GM12873 (cell line): Measurements from ENCODE around the gene HS6ST2.

Experiments used
- CTCF ChIP-seq: IDR thresholded peaks from 2 replicates; pipeline ENCODE4 v1.5.1; 2012; ENCODE audit warnings: low read depth, mild to moderate bottlenecking, moderate library complexity, low read length, control low read depth; ENCODE audit not compliant: insufficient read depth; ENCODE audit errors: missing control alignments

Gene HS6ST2

GRCh38 chrX:132958091-132958703, at the start of gene HS6ST2:
Gene HS6ST2, minus strand, starts transcription at chrX:132958629.
- no peak for TF ChIP-seq CTCF

GRCh38 chrX:133007458-133007857, 49.0 kb upstream of the HS6ST2 start:
- no peak for TF ChIP-seq CTCF

GRCh38 chrX:133005616-133006015, 47.2 kb upstream of the HS6ST2 start:
- no peak for TF ChIP-seq CTCF

- peak; percentile 76 for TF ChIP-seq CTCF
Measured at GRCh38 chrX:133005042-133005441, 46.6 kb upstream of the HS6ST2 start.

- no peak for TF ChIP-seq CTCF
Measured at GRCh38 chrX:132999209-132999608, 40.8 kb upstream of the HS6ST2 start.

GRCh38 chrX:132990835-132991234, 32.4 kb upstream of the HS6ST2 start:
- no peak for TF ChIP-seq CTCF

- TF ChIP-seq CTCF: no peak
Measured at GRCh38 chrX:132986556-132986955, 28.1 kb upstream of the HS6ST2 start.
